Measurements from ENCODE around the gene F5.
A peak's percentile ranks its signal among the peaks of the same experiment; 100 is the strongest.

F5 gene

DNA sequence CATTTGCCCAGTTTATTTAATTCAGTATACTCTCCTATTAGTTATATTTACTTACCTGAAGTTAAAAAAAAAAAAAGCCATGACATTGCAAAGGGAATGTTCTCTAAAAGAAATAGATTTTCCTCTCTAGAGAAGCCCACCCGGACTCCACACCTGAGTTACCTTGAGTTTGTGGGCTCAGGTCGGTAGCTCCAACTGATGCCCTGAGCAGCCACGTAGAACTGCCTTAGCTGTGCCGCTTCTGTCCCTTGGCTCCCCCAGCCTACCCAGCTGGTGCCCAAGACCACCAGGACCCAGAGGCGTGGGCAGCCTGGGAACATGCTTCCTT lies 250 bp downstream of the F5 start:
- no peak for DNase-seq

DNA sequence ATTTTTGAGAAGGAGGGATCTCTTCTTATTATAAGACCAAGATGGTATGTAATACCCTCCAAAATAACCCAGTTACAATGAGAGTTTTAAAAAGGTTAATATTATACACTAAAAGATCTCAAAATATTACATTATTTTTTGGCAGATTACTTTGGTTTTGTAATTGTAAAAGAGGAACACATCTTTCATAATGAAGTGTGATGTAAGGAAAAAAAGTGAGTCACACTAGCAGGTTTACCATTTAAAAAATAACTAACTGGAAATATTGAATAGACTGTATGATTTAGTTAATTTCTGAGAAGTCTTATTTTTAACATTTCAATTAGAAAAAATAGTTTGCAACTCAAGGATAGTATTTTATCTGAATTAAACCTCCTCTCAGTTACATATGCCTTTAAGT lies 1.1 kb downstream of the F5 start:
- DNase-seq = no peak

GRCh38 chr1:169584483-169585144 lies 1.7 kb downstream of the F5 start:
- no peak for DNase-seq

- DNase-seq = no peak
Observed at GRCh38 chr1:169577981-169578738, 8.1 kb downstream of the F5 start.

DNA sequence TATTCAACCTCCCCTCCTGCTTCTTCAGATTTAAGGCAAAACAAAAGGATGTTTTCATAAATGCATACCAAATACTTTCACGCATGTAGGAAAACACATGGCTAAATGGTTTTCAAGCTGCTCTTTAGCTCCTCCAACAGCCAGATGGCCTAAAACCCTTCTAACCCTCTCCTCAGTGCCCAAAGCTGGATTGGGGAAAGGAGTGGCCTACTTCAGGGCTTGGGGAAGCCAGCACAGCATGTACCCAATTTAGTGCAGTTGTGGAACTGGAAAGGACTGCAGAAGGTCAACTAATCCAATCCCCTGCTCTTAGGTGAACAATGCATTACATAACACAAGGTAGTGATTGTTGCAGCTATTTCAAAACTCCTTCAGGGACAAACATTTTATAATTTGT lies 9.3 kb downstream of the F5 start:
- peak; percentile 14 for DNase-seq

DNA sequence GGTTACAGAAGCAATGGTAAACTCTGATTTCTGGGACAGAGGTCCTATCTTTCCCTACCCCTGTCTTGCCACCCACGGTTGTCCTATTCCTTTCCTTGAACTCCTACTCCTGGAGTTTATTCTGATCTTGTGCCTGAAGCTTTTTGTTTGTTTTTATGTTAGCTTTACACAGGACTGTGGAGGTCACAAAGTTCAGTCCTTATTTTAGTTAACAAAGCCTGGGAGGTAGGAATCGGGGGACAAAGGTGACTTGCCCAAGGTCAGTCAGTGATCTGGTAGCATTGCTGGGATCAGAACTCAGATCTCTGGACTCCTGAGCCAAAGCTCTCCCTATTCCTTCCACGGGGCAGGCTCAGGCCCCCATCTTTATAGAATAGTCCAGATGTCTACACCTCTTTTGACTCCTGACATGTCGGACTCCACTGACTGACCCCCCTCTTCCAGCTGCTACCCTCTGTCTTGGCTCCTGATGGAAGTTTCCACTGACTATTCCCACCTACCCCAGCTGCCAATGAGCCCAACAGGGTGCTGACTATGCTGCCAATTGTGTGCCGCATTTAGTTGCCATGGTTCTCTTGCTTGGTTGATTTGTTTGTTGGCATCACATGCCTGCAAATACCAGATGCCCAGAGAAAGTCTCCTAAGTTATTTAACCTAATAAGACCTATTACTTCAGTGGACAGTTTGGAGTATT lies 9.9 kb downstream of the F5 start:
- peak; percentile 14 for DNase-seq

- no peak for DNase-seq
Observed at GRCh38 chr1:169574336-169574735, 11.9 kb downstream of the F5 start.

- no peak for DNase-seq
Observed at GRCh38 chr1:169572187-169572586, 14.1 kb downstream of the F5 start.

- no peak for DNase-seq
Observed at GRCh38 chr1:169571450-169571849, 14.8 kb downstream of the F5 start.

DNA sequence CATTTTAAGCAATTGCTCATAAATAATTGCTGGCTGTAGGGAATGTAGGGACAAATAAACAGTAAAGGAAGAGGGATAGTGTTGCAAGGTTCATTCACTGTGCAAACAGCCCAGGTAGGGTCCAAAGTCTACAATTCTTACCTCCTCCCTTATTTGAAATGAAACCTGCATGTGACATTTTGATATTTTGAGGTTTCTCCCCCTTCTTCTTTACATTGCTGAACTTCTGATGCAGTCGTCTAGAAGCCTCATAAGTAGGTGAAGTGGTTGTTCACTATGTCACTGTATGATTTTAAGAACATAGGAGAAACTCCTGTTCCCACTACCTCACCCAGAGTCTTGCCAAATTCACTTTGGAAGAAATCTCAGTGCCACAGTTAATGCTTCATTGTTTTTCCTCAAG lies 16.1 kb downstream of the F5 start:
- DNase-seq = no peak

GRCh38 chr1:169568497-169568896 lies 17.8 kb downstream of the F5 start:
- no peak for DNase-seq

DNA sequence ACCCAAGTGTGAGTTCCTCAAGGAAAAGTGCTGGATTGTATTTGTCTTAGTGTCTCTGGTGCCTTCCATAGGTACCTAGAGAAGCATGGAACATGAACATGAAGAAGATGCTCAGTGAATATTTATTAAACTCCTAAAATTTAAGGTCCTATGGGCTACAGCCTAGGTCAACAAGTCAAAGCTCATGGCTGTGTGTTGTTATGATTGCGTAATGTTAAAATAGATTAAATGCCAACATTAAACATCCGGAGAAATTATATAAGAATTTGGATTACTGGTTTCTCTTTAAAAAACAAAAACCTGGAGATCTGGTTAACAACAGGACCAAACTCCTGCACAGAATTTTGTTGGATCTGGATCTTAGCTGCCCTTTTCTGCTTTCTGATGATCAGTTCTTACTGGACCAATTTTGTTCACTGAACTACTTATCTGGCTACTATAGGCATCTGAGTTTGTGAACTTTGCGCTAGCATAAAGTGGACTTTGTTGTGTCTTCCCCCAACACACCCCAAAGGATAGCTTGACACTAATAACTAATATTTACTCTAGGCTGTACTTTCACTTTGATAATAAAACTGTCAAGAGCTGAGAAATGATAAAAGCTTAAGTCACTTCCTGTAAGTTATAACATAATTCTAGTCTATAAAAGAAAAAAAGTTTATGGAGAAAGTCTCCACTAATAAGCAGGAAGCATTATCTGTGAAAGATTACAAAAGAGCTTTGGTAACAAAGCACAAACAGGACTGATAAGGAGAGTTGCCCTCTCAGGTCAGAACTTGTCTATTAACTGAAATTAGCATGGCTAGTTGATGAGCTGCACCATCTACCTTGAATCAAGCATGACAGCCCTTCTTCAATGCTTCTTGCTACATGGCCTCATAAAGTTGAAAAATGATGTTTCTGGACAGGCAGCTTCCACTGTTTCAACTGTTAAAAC lies 20.7 kb downstream of the F5 start:
- DNase-seq = no peak

GRCh38 chr1:169563650-169564049 lies 22.6 kb downstream of the F5 start:
- no peak for DNase-seq

DNA sequence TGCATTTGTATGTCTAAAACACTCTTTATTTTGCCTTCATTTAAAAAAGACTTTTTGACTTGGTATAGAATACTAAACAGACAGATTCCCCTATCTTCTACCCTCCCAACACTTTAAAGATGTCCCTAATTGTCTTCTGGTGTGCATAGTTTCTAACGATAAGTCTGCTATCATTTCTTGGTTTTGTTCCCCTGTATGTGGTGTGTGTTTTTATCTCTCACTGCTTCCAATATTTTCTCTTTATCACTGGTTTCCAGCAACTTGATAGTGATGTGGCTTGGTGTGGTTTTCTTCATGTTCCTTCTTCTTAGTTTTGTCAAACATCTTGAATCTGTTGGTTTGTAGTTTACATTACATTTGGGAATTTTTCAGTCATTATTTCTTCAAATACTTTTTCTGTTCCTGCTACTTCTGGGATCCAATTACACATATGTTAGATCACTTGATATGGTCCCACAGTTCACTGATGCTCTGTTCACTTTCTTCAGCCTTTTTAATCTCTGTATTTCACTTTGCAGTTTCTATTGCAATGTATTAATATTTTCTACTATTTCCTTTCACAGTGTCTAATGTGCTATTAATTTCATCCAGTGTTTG lies 23.2 kb downstream of the F5 start:
- DNase-seq = no peak

GRCh38 chr1:169561692-169562091 lies 24.6 kb downstream of the F5 start:
- no peak for DNase-seq

GRCh38 chr1:169557131-169557530 lies 29.1 kb downstream of the F5 start:
- DNase-seq = no peak

- peak; percentile 41 for DNase-seq
Observed at GRCh38 chr1:169550294-169550693, 36.0 kb downstream of the F5 start.

- no peak for DNase-seq
Observed at GRCh38 chr1:169548282-169548681, 38.0 kb downstream of the F5 start.

DNA sequence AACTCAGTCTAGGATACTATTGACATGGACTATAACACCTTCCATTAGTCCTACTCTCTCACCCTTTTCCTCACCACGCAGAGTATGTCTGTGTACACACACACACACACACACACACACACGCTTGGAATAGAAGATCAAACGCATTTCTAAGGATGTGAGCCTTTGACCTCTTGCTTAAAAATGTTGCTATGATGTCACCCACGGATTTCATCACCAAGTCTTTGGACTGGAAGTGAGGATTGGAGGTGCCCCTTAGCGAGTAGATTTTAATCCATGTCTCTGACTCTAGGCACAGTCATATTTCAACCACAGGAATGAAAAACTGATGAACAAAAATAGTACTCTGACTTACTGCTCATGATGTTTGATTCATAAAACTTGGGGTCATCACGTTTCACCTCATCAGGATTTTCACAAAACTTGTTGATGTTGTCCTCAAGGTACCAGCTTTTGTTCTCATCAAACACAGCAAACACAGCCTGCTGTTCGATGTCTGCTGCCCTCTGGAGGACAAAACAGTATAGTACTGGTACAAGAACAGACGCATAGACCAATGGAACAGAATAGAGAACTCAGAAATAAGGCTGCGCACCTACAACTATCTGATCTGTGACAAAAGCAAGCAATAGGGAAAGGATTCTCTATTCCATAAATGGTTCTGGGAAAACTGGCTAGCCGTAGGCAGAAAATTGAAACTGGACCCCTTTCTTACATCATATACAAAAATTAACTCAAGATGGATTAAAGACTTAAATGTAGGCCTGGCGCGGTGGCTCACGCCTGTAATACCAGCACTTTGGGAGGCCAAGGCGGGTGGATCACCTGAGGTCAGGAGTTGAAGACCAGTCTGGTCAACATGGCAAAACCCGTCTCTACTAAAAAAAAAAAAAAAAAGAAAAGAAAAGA lies 39.9 kb downstream of the F5 start:
- peak; percentile 58 for DNase-seq

- DNase-seq = no peak
Observed at GRCh38 chr1:169545472-169545871, 40.8 kb downstream of the F5 start.

DNA sequence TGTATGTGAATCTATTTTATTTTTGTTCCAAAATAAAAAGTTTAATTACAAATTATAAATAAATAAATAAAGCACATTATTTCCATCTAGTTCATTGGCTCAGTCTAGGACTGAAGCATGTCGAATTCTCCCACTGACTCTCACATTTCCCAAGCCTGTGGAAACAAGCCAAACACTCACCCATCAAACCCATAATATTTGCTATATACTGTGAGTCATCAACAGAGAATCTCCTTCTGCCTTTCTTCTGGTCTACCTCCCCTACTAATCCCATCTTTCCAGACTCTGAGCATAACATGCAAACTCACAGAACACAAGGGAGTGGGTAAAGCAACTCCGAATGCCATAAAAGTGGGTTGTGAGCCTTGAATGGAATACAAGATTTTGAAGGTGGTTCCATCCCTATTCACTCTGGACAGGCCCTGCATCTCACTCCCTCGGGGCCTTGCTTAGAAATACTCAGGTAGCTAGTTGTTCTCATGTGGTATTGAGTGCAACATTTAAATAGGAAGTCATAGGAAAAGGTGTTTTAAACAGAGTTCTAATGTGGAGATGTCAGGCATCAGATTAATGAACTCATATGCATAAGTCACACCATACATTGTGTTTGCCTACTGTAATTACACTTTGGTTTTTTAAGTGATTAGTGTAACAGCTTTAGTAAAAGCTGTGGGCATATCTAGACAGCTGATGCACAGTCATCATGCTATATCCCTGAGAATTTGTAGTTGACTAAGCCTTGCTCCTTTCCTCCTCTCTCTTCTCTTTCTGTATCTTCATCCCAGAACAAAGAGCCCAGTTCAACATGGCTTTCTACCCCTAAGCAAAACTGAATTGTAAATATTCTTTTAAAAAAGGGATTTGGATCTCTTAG lies 47.0 kb downstream of the F5 start:
- DNase-seq = no peak
